HG02981 (cell line): ENCODE measurements around the gene NUP214.
"Not testable (repeated sequence)": the region's sequence is repeated elsewhere in the genome, so short reads cannot be mapped to it uniquely, and the experiment has no call there.

ENCODE experiments used
- ATAC-seq: cut with Tn5 transposase; IDR thresholded peaks from one replicate; pipeline ENCODE4 v1.9.1; 2021; ENCODE audit warnings: mild to moderate bottlenecking, moderate library complexity; ENCODE audit not compliant: unreplicated experiment

Gene NUP214

GRCh38 chr9:131096269-131097125 is 28.9 kb upstream of the NUP214 start, which contains the start of gene AIF1L:
TSS of gene AIF1L (plus strand) at chr9:131096531. CDS start at chr9:131096630, 99 bp downstream.
- no peak for ATAC-seq

GRCh38 chr9:131097126-131097947 is 28.0 kb upstream of the NUP214 start:
- ATAC-seq: no peak

- no peak for ATAC-seq
Observed at GRCh38 chr9:131097948-131098278, 27.5 kb upstream of the NUP214 start.

- no peak for ATAC-seq
Observed at GRCh38 chr9:131098391-131099101, 26.8 kb upstream of the NUP214 start.

- ATAC-seq: no peak
Observed at GRCh38 chr9:131099102-131099606, 26.2 kb upstream of the NUP214 start.

- ATAC-seq: not testable (repeated sequence)
Observed at GRCh38 chr9:131099845-131100244, 25.5 kb upstream of the NUP214 start.

GRCh38 chr9:131100445-131100844 is 24.9 kb upstream of the NUP214 start:
- no peak for ATAC-seq

- no peak for ATAC-seq
Observed at GRCh38 chr9:131101207-131101964, 24.0 kb upstream of the NUP214 start.

- no peak for ATAC-seq
Observed at GRCh38 chr9:131103024-131103423, 22.4 kb upstream of the NUP214 start.

GRCh38 chr9:131103535-131103934 is 21.9 kb upstream of the NUP214 start:
- ATAC-seq: no peak

- ATAC-seq: no peak
Observed at GRCh38 chr9:131104016-131104740, 21.2 kb upstream of the NUP214 start.

GRCh38 chr9:131105952-131106351 is 19.4 kb upstream of the NUP214 start:
- ATAC-seq: no peak

- no peak for ATAC-seq
Observed at GRCh38 chr9:131107760-131108159, 17.6 kb upstream of the NUP214 start.

- ATAC-seq: no peak
Observed at GRCh38 chr9:131111186-131111853, 14.1 kb upstream of the NUP214 start.

GRCh38 chr9:131111854-131112311 is 13.5 kb upstream of the NUP214 start:
- ATAC-seq: no peak

- no peak for ATAC-seq
Observed at GRCh38 chr9:131112374-131113154, 12.8 kb upstream of the NUP214 start.

- ATAC-seq: no peak
Observed at GRCh38 chr9:131113655-131114054, 11.7 kb upstream of the NUP214 start.

GRCh38 chr9:131114084-131114535 is 11.3 kb upstream of the NUP214 start:
- ATAC-seq: no peak
